GM12875 (cell line): ENCODE results near the gene AP2M1.

Source experiments
- H3K4me3 ChIP-seq: one replicate; pipeline ENCODE4 v1.5.1; 2011; ENCODE audit warnings: low read depth, low read length, control low read depth
- TF ChIP-seq, protein P1 (sequence below): IDR thresholded peaks from 2 replicates; pipeline ENCODE4 v1.5.1; 2011; ENCODE audit warnings: low read depth, mild to moderate bottlenecking, control low read depth, inconsistent platforms, low read length, moderate library complexity, borderline replicate concordance; ENCODE audit not compliant: insufficient read depth

AP2M1 gene

DNA sequence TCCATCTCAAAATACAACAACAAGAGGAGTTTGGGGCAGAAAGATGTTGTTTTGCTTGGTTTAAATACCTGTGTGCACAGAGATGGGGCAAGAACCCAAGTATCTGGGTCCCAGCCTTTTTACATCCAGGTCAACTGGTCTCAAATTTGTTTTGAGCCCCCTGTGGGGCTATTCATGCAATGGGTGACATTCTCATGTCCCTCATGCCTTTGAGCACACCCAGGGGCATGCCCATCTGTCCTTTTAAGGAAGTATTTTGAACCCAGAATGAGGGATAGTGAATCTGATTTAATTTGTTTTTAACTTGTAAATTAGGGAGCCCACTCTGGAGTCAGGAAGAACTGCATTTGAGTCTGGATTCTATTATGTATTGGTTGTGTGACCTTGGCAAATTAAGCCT lies 26.2 kb downstream of the AP2M1 start:
- H3K4me3 ChIP-seq, result no peak overlapping the region
- TF ChIP-seq, protein P1, sequence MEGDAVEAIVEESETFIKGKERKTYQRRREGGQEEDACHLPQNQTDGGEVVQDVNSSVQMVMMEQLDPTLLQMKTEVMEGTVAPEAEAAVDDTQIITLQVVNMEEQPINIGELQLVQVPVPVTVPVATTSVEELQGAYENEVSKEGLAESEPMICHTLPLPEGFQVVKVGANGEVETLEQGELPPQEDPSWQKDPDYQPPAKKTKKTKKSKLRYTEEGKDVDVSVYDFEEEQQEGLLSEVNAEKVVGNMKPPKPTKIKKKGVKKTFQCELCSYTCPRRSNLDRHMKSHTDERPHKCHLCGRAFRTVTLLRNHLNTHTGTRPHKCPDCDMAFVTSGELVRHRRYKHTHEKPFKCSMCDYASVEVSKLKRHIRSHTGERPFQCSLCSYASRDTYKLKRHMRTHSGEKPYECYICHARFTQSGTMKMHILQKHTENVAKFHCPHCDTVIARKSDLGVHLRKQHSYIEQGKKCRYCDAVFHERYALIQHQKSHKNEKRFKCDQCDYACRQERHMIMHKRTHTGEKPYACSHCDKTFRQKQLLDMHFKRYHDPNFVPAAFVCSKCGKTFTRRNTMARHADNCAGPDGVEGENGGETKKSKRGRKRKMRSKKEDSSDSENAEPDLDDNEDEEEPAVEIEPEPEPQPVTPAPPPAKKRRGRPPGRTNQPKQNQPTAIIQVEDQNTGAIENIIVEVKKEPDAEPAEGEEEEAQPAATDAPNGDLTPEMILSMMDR, result no peak

- TF ChIP-seq, protein P1, result no peak
- H3K4me3 ChIP-seq, result no peak overlapping the region
Measured at GRCh38 chr3:184203526-184203925, 28.9 kb downstream of the AP2M1 start.

DNA sequence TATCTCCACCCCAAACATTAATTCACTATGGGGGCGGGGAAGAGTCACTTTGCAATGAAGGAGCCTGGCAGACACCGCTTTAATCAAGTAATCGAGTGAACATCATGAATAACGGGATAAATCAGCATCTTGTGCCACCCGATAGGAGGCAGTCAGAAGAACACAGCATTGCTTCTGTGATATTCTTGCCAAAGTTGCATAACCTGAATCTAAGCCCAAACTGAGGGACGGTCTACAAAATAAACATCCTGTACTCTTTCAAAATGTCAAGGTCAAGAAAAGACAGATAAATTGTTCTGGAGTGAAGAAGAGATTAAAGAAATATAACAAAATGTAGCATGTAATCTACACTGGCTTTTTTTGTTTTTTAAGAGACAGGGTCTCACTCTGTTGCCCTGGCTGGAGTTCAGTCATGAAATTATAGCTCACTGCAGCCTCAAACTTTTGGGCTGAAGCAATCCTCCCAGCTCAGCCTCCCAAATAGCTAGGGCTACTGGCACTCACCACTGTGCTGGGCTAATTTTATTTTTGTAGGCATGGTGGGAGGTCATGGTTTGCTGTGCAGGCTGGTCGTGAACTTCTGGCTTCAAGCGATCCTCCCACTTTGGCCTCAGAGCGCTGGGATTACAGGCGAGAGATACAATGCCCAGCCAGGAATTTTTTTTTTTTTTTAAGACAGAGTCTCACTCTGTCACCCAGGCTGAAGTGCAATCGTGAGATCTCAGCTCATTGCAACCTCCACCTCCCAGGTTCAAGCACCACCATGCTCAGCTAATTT lies 34.7 kb downstream of the AP2M1 start:
- TF ChIP-seq, protein P1, result no peak
- H3K4me3 ChIP-seq, result no peak overlapping the region

DNA sequence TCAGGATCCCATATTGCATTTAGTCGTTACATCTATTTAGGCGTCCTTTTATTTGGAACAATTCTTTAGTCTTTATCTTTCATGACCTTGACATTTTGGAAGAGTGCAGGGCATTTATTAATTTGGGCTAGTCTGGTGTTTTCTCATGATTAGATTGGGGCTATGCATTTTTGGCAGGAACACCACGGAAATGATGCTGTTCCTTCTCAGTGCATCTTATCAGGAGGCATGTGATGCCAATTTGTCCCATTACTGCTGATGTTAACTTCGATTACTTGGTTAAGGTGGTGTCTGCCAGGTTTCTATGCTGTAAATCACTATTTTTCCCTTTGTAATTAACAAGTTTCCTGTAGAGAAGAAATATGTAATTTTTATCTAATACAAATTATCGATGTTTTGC lies 36.6 kb downstream of the AP2M1 start:
- TF ChIP-seq, protein P1, result no peak

DNA sequence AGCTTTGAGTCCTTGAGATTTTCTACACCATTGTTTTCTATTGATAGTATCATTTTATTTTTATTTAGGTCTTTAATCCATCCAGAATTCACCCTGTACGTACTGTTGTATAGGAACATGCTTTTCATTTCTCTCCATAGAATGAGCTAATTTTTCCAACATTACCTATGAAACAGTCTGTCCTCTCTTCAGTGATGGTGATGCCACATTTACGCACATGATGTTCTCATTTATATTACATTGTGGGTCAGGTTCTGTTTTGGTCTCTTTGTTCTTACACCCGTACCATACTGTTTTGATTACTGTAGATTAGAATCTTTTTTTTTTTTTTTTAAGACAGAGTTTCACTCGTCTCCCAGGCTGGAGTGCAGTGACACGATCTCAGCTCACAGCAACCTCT lies 37.1 kb downstream of the AP2M1 start:
- TF ChIP-seq, protein P1, result no peak
- H3K4me3 ChIP-seq, result no peak overlapping the region

More for the DNA sequence above, 36.6 kb downstream of the AP2M1 start:
- H3K4me3 ChIP-seq, result no peak overlapping the region

- TF ChIP-seq, protein P1, result no peak
- no peak overlapping the region for H3K4me3 ChIP-seq
Measured at GRCh38 chr3:184218814-184219213, 44.2 kb downstream of the AP2M1 start.

GRCh38 chr3:184222521-184222920 lies 47.9 kb downstream of the AP2M1 start:
- H3K4me3 ChIP-seq, result no peak overlapping the region
- TF ChIP-seq, protein P1, result no peak
